Bronchial epithelial cell (primary cell): Measurements from ENCODE around the gene TUBA4B. TPM values are rescaled to one million over a fixed set of nuclear protein-coding genes. Genes with fewer than 3 reads are reported as not detected.

ENCODE experiments used
- DNase-seq: peaks from one replicate; pipeline ENCODE4 v3.0.0-alpha.2; 2010; ENCODE audit warnings: low read depth
- FAIRE-seq: peaks from 2 replicates; lab custom pipeline; 2011; peaks lifted over from hg19 to GRCh38; lab: Jason Lieb, UNC
- H3K27me3 ChIP-seq: 2 replicates; pipeline ENCODE4 v1.5.1; 2011; ENCODE audit warnings: low read length; ENCODE audit not compliant: control insufficient read depth, insufficient read depth
- H3K36me3 ChIP-seq: 2 replicates; pipeline ENCODE4 v1.5.1; 2011; ENCODE audit warnings: low read length; ENCODE audit not compliant: control insufficient read depth, insufficient read depth
- H3K4me3 ChIP-seq: 2 replicates; pipeline ENCODE4 v1.5.1; 2011; ENCODE audit warnings: mild to moderate bottlenecking, low read depth, low read length, control low read depth
- CTCF ChIP-seq: IDR thresholded peaks from 2 replicates; pipeline ENCODE4 v1.5.1; 2011; ENCODE audit warnings: mild to moderate bottlenecking, moderate library complexity, low read length, control low read depth, inconsistent platforms; ENCODE audit not compliant: insufficient read depth, severe bottlenecking
- total RNA-seq: library from RNA; depleted of rRNA; stranded (reverse); fragments of >200 nt; gene quantifications from 2 replicates; pipeline ENCODE4 v1.2.1, GENCODE V29; 2014

The TUBA4B gene
- total RNA-seq, 1 donor from 2014 or later: not detected

- no peak for DNase-seq
- TF ChIP-seq CTCF: no peak
- peaks cover 33% of the 10 kb centered on the region for H3K36me3 ChIP-seq
- no peaks in the 10 kb centered on the region for H3K27me3 ChIP-seq
- no peak overlapping the region for H3K4me3 ChIP-seq
- no peak for FAIRE-seq
These were observed 28.5 kb downstream of the TUBA4B start for GRCh38 chr2:219281588-219281987.

GRCh38 chr2:219282375-219282774 is 29.3 kb downstream of the TUBA4B start:
- Histone ChIP-seq H3K27me3 (no peaks in the 10 kb centered on the region), H3K36me3 (peaks cover 33% of the 10 kb centered on the region), H3K4me3 (no peak overlapping the region)
- FAIRE-seq (no peak), DNase-seq (no peak)
- TF ChIP-seq CTCF: no peak

GRCh38 chr2:219282943-219283581 is 30.0 kb downstream of the TUBA4B start:
- H3K4me3 ChIP-seq: no peak overlapping the region
- no peak for TF ChIP-seq CTCF
- no peaks in the 10 kb centered on the region for H3K27me3 ChIP-seq
- H3K36me3 ChIP-seq: peaks cover 33% of the 10 kb centered on the region
- FAIRE-seq (no peak), DNase-seq (no peak)

GRCh38 chr2:219284501-219285372 is 31.7 kb downstream of the TUBA4B start:
- Histone ChIP-seq H3K27me3 (no peaks in the 10 kb centered on the region), H3K4me3 (no peak overlapping the region), H3K36me3 (peaks cover 33% of the 10 kb centered on the region)
- DNase-seq: no peak
- no peak for FAIRE-seq
- TF ChIP-seq CTCF: no peak

- Histone ChIP-seq H3K4me3 (no peak overlapping the region), H3K36me3 (peaks cover 31% of the 10 kb centered on the region)
- no peak for DNase-seq
These were observed 32.3 kb downstream of the TUBA4B start for GRCh38 chr2:219285373-219285735.

More at GRCh38 chr2:219285373-219285735, 32.3 kb downstream of the TUBA4B start:
- TF ChIP-seq CTCF: no peak
- H3K27me3 ChIP-seq: no peaks in the 10 kb centered on the region
- no peak for FAIRE-seq
